DND-41 (cell line): ENCODE data around the gene OR10G7.

Source experiments
- ATAC-seq: fragments of 200-7000 bp; cut with Tn5 transposase; 3 replicates; pipeline ENCODE4 v1.9.1; 2021; ENCODE audit warnings: low read depth; ENCODE audit not compliant: insufficient read depth
- DNase-seq: peaks from one replicate; pipeline ENCODE4 v3.0.0-alpha.2; 2020
- H2AFZ ChIP-seq: 2 replicates; pipeline ENCODE4 v1.6.0; 2012; ENCODE audit warnings: low read depth, low read length
- H3K27ac ChIP-seq: 2 replicates; pipeline ENCODE4 v1.5.1; 2012; ENCODE audit warnings: low read length, inconsistent platforms
- H3K27me3 ChIP-seq: fragments of 200-600 bp; sonication (generic); 2 replicates; pipeline ENCODE4 v1.6.0; 2012; ENCODE audit warnings: low read length, mild to moderate bottlenecking, inconsistent platforms; ENCODE audit not compliant: insufficient read depth, poor library complexity
- H3K36me3 ChIP-seq: 2 replicates; pipeline ENCODE4 v1.5.1; 2012; ENCODE audit warnings: low read length, inconsistent platforms; ENCODE audit not compliant: insufficient read depth
- H3K4me1 ChIP-seq: 2 replicates; pipeline ENCODE4 v1.5.1; 2012; ENCODE audit warnings: mild to moderate bottlenecking, low read length; ENCODE audit not compliant: insufficient read depth
- H3K4me2 ChIP-seq: 2 replicates; pipeline ENCODE4 v1.6.0; 2012; ENCODE audit warnings: mild to moderate bottlenecking, moderate library complexity, low read length, inconsistent platforms; ENCODE audit not compliant: insufficient read depth
- H3K4me3 ChIP-seq, 2 experiments: fragments of 200-600 bp in 1 of 2; shearing (Covaris generic) in 1 of 2; 2 replicates each; pipeline ENCODE4 v1.5.1; 2012 to 2016; ENCODE audit warnings: inconsistent platforms in 2 of 2, low read length in 2 of 2, mild to moderate bottlenecking in 2 of 2, low read depth in 1 of 2, moderate library complexity in 1 of 2
- H3K79me2 ChIP-seq: 2 replicates; pipeline ENCODE4 v1.6.0; 2012; ENCODE audit warnings: low read length, inconsistent platforms; ENCODE audit not compliant: insufficient read depth
- H3K9ac ChIP-seq: 2 replicates; pipeline ENCODE4 v1.6.0; 2012; ENCODE audit warnings: low read depth, mild to moderate bottlenecking, inconsistent platforms, low read length, moderate library complexity
- H3K9me3 ChIP-seq: 2 replicates; pipeline ENCODE4 v1.5.1; 2012; ENCODE audit warnings: low read length, moderate library complexity, mild to moderate bottlenecking, inconsistent platforms; ENCODE audit not compliant: insufficient read depth, severe bottlenecking
- H4K20me1 ChIP-seq: 2 replicates; pipeline ENCODE4 v1.6.0; 2012; ENCODE audit warnings: low read length; ENCODE audit not compliant: insufficient read depth
- CTCF ChIP-seq: IDR thresholded peaks from 2 replicates; pipeline ENCODE4 v1.5.1; 2012; ENCODE audit warnings: borderline replicate concordance, low read length, moderate library complexity, mild to moderate bottlenecking; ENCODE audit not compliant: poor library complexity, severe bottlenecking; ENCODE audit errors: extremely low read depth
- EZH2 ChIP-seq: IDR thresholded peaks from 3 replicates; pipeline ENCODE4 v1.6.1; 2012; ENCODE audit warnings: borderline replicate concordance, low read depth, mild to moderate bottlenecking, moderate library complexity, low read length, inconsistent platforms; ENCODE audit not compliant: severe bottlenecking

OR10G7 gene

DNA sequence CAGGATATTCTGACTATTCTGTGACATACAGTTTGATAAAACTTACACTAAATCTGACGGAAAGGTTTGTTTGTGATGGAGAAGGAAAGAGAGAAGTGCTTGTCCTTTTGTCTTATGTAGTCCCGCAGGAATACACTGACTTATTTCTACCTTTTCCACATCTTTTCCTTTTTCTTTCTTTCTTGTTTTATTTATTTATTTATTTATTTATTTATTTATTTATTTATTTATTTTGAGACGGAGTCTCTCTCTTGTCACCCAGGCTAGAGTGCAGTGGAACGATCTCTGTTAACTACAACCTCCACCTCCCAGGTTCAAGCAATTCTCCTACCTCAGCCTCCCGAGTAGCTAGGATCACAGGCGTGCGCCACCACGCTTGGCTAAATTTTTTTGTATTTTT, 31.0 kb upstream of the OR10G7 start:
- H3K27ac ChIP-seq: no peak overlapping the region
- H4K20me1 ChIP-seq: no peaks in the 10 kb centered on the region
- no peak overlapping the region for H3K4me2 ChIP-seq
- peaks cover 3% of the 10 kb centered on the region for H3K27me3 ChIP-seq
- no peaks in the 10 kb centered on the region for H3K36me3 ChIP-seq
- no peak for DNase-seq
- no peak overlapping the region for H3K4me3 ChIP-seq
- H3K4me1 ChIP-seq: peaks cover 3% of the 10 kb centered on the region
- H3K79me2 ChIP-seq: no peaks in the 10 kb centered on the region
- no peak overlapping the region for H3K9ac ChIP-seq
- no peak overlapping the region for H2AFZ ChIP-seq
- TF ChIP-seq EZH2: no peak
- no peak for TF ChIP-seq CTCF
- H3K9me3 ChIP-seq: no peaks in the 10 kb centered on the region
- no peak for ATAC-seq

DNA sequence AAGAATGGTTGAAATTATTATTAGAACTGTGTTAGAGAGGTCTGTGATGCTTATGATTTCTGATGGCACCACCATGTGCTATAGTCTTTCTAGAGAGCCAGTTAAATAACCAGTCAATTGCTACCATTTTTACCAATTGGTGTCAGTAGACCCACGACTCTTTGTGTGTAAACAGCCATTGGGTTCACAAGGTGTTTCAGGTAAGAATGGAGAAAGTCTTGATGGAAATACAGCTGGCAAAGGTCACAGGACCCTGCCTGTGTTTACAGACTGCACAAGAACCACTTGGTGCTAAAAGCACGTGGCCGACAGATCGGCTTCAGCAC, 30.5 kb upstream of the OR10G7 start:
- ATAC-seq (no peak), DNase-seq (no peak)
- H3K4me2 ChIP-seq: no peak overlapping the region
- no peaks in the 10 kb centered on the region for H3K36me3 ChIP-seq
- peaks cover 3% of the 10 kb centered on the region for H3K4me1 ChIP-seq
- no peak overlapping the region for H3K4me3 ChIP-seq
- no peak overlapping the region for H2AFZ ChIP-seq
- peaks cover 3% of the 10 kb centered on the region for H3K27me3 ChIP-seq
- H3K27ac ChIP-seq: no peak overlapping the region
- H3K79me2 ChIP-seq: no peaks in the 10 kb centered on the region
- no peak overlapping the region for H3K9ac ChIP-seq
- H3K9me3 ChIP-seq: no peaks in the 10 kb centered on the region
- TF ChIP-seq CTCF (no peak), EZH2 (no peak)
- no peaks in the 10 kb centered on the region for H4K20me1 ChIP-seq

DNA sequence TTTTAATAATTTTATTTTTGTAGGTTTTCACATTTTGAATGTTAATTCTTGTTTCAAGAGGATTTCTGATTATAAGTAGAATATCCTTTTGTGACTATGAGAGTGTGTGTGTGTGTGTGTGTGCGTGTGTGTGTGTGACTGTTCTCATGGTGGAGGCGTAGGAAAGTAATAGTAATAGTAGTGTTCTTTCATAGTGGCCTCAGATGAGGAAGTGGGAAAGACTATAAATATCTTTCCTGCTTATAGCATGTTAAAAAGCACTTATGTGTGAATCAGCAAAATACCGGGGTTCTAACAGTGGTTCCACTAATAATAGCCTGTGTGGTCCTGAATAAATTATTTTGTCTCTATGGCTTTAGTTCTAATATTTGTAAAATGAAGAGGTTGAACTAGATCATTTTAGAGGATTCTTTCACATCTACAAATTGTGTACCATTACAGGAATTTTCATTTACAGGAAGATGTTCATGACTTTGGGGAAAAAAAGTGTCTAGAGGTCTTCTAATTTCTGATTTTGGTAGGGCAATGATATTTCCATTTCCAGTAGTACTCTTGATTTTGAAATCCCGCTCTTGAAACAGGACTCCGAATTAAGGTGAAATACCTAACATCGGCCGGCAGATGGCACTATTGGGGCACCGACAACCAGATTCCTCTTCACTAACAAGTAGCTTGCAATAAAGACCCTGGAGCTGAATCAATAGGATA, 29.9 kb upstream of the OR10G7 start:
- DNase-seq: peak; percentile 66

More for the DNA sequence above, 29.9 kb upstream of the OR10G7 start:
- no peaks in the 10 kb centered on the region for H3K36me3 ChIP-seq
- H3K4me3 ChIP-seq: no peak overlapping the region
- H3K27me3 ChIP-seq: peaks cover 3% of the 10 kb centered on the region
- peak; percentile 81 for TF ChIP-seq CTCF
- TF ChIP-seq EZH2: no peak
- no peaks in the 10 kb centered on the region for H3K79me2 ChIP-seq
- H4K20me1 ChIP-seq: no peaks in the 10 kb centered on the region
- no peak overlapping the region for H2AFZ ChIP-seq
- peaks cover 3% of the 10 kb centered on the region for H3K4me1 ChIP-seq
- ATAC-seq: peak; percentile 62; the same call in 2 of the 3 replicates
- no peak overlapping the region for H3K27ac ChIP-seq
- H3K9me3 ChIP-seq: no peaks in the 10 kb centered on the region
- no peak overlapping the region for H3K4me2 ChIP-seq
- no peak overlapping the region for H3K9ac ChIP-seq
